ENCODE results near the gene ENOX1.

Gene ENOX1

GRCh38 chr13:43354153-43354945, 432.4 kb downstream of the ENOX1 start:
- TF ChIP-seq REST (IDR thresholded peaks at IDR 0.05; ENCODE audit: insufficient read depth in 1 of 2, low read depth in 2 of 2, low read length in 2 of 2) (no peak), SIN3A (IDR thresholded peaks at IDR 0.05; ENCODE audit: borderline replicate concordance, insufficient read depth, low read length) (no peak), FOXP2 (optimal IDR thresholded peaks at IDR 0.05; ENCODE audit: borderline replicate concordance, extremely low read depth, extremely low read length, insufficient read depth) (no peak), POLR2AphosphoS5 (IDR thresholded peaks at IDR 0.05; ENCODE audit: low read depth, low read length) (no peak), TAF1 (IDR thresholded peaks at IDR 0.05; ENCODE audit: borderline replicate concordance, insufficient read depth, low read length) (no peak)

- TF ChIP-seq POLR2AphosphoS5 (IDR thresholded peaks at IDR 0.05; ENCODE audit: low read depth, low read length): no peak
- TF ChIP-seq REST (IDR thresholded peaks at IDR 0.05; ENCODE audit: insufficient read depth in 1 of 2, low read depth in 2 of 2, low read length in 2 of 2): no peak
- no peak for TF ChIP-seq FOXP2 (optimal IDR thresholded peaks at IDR 0.05; ENCODE audit: borderline replicate concordance, extremely low read depth, extremely low read length, insufficient read depth)
- TF ChIP-seq SIN3A (IDR thresholded peaks at IDR 0.05; ENCODE audit: borderline replicate concordance, insufficient read depth, low read length): no peak
Measured at GRCh38 chr13:43353631-43354030, 433.1 kb downstream of the ENOX1 start.

GRCh38 chr13:43348397-43348796, 438.4 kb downstream of the ENOX1 start:
- no peak for TF ChIP-seq FOXP2 (optimal IDR thresholded peaks at IDR 0.05; ENCODE audit: borderline replicate concordance, extremely low read depth, extremely low read length, insufficient read depth)

GRCh38 chr13:43347877-43348276, 438.9 kb downstream of the ENOX1 start:
- TF ChIP-seq TAF1 (IDR thresholded peaks at IDR 0.05; ENCODE audit: borderline replicate concordance, insufficient read depth, low read length) (no peak), SIN3A (IDR thresholded peaks at IDR 0.05; ENCODE audit: borderline replicate concordance, insufficient read depth, low read length) (no peak), REST (IDR thresholded peaks at IDR 0.05; ENCODE audit: insufficient read depth in 1 of 2, low read depth in 2 of 2, low read length in 2 of 2) (no peak), FOXP2 (optimal IDR thresholded peaks at IDR 0.05; ENCODE audit: borderline replicate concordance, extremely low read depth, extremely low read length, insufficient read depth) (no peak), POLR2AphosphoS5 (IDR thresholded peaks at IDR 0.05; ENCODE audit: low read depth, low read length) (no peak)

- no peak for TF ChIP-seq REST (IDR thresholded peaks at IDR 0.05; ENCODE audit: insufficient read depth in 1 of 2, low read depth in 2 of 2, low read length in 2 of 2)
- no peak for TF ChIP-seq POLR2AphosphoS5 (IDR thresholded peaks at IDR 0.05; ENCODE audit: low read depth, low read length)
- no peak for TF ChIP-seq SIN3A (IDR thresholded peaks at IDR 0.05; ENCODE audit: borderline replicate concordance, insufficient read depth, low read length)
- TF ChIP-seq TAF1 (IDR thresholded peaks at IDR 0.05; ENCODE audit: borderline replicate concordance, insufficient read depth, low read length): no peak
- TF ChIP-seq FOXP2 (optimal IDR thresholded peaks at IDR 0.05; ENCODE audit: borderline replicate concordance, extremely low read depth, extremely low read length, insufficient read depth): no peak
Measured at GRCh38 chr13:43346427-43346826, 440.3 kb downstream of the ENOX1 start.

Measured in PFSK-1 (cell line).